IMR-90 (cell line): ENCODE results near the gene SYVN1. TPM values are rescaled to one million over a fixed set of nuclear protein-coding genes. Genes with fewer than 3 reads are reported as not detected.

Source experiments
- ATAC-seq: fragments of 200-7000 bp; cut with Tn5 transposase; 2 replicates; pipeline ENCODE4 v1.9.1; 2020; ENCODE audit warnings: low read depth, mild to moderate bottlenecking, moderate library complexity
- BruUV-seq: library from RNA; stranded (reverse); fragments of 400-500 nt; replicated peaks from 2 replicates; lab custom pipeline; 2021; lab: Mats Ljungman, UMichigan
- CTCF ChIA-PET: fragments of 300-600 bp; formaldehyde crosslinking; extraction: SDS; loops from one replicate; lab custom pipeline; 2021; ENCODE audit warnings: antibody characterized with exemption; lab: Yijun Ruan, JAX
- POLR2A ChIA-PET: fragments of 300-600 bp; sonication (Branson Sonifier 250); formaldehyde crosslinking; loops from one replicate; lab custom pipeline; 2022; ENCODE audit warnings: antibody characterized with exemption; ENCODE audit not compliant: unreplicated experiment; lab: Charles Lee
- DNase-seq: peaks from one replicate; pipeline ENCODE4 v3.0.0; 2013
- H2AFZ ChIP-seq: replicated peaks from 2 replicates; pipeline ENCODE3; 2013; ENCODE audit warnings: low read length, mild to moderate bottlenecking; ENCODE audit not compliant: poor library complexity
- H2AK5ac ChIP-seq: 2 replicates; pipeline ENCODE4 v1.6.1; 2013; ENCODE audit warnings: low read depth, low read length, inconsistent platforms
- H2AK9ac ChIP-seq: replicated peaks from 2 replicates; pipeline ENCODE3; 2013; ENCODE audit warnings: mild to moderate bottlenecking, low read depth, low read length, moderate library complexity; ENCODE audit not compliant: poor library complexity
- H2BK120ac ChIP-seq: 2 replicates; pipeline ENCODE4 v1.6.1; 2013; ENCODE audit warnings: low read depth, low read length, inconsistent platforms
- H2BK15ac ChIP-seq: 3 replicates; pipeline ENCODE4 v1.6.1; 2013; ENCODE audit warnings: low read depth, low read length, inconsistent platforms
- H2BK20ac ChIP-seq: 2 replicates; pipeline ENCODE4 v1.6.1; 2013; ENCODE audit warnings: low read depth, mild to moderate bottlenecking, inconsistent platforms, low read length, moderate library complexity
- H2BK5ac ChIP-seq: 2 replicates; pipeline ENCODE4 v1.6.1; 2013; ENCODE audit warnings: mild to moderate bottlenecking, low read depth, low read length, inconsistent platforms; ENCODE audit not compliant: poor library complexity, severe bottlenecking
- H3K14ac ChIP-seq: replicated peaks from 2 replicates; pipeline ENCODE4 v1.6.1; 2013; ENCODE audit warnings: low read depth, low read length, inconsistent platforms
- H3K18ac ChIP-seq: 2 replicates; pipeline ENCODE4 v1.6.1; 2013; ENCODE audit warnings: low read depth, low read length, control low read depth
- H3K23ac ChIP-seq: 2 replicates; pipeline ENCODE4 v1.6.1; 2013; ENCODE audit warnings: low read depth, low read length, inconsistent platforms
- H3K27ac ChIP-seq: 2 replicates; pipeline ENCODE4 v1.5.1; 2013; ENCODE audit warnings: mild to moderate bottlenecking, control low read depth, low read length; ENCODE audit not compliant: insufficient read depth
- H3K27me3 ChIP-seq: 2 replicates; pipeline ENCODE4 v1.6.1; 2013; ENCODE audit warnings: low read length; ENCODE audit not compliant: control insufficient read depth, insufficient read depth
- H3K36me3 ChIP-seq: 2 replicates; pipeline ENCODE4 v1.6.1; 2013; ENCODE audit warnings: low read length, mixed read lengths; ENCODE audit not compliant: control insufficient read depth, insufficient read depth
- H3K4ac ChIP-seq: 2 replicates; pipeline ENCODE4 v1.6.1; 2013; ENCODE audit warnings: low read depth, low read length, inconsistent platforms
- H3K4me1 ChIP-seq: 2 replicates; pipeline ENCODE4 v1.6.1; 2013; ENCODE audit warnings: low read length, mixed read lengths; ENCODE audit not compliant: control insufficient read depth, insufficient read depth
- H3K4me2 ChIP-seq: 2 replicates; pipeline ENCODE4 v1.6.1; 2013; ENCODE audit warnings: low read depth, mild to moderate bottlenecking, control low read depth, low read length, moderate library complexity
- H3K4me3 ChIP-seq: 2 replicates; pipeline ENCODE4 v1.5.1; 2013; ENCODE audit warnings: low read depth, mild to moderate bottlenecking, control low read depth, low read length, moderate library complexity; ENCODE audit not compliant: insufficient read depth
- H3K56ac ChIP-seq: 2 replicates; pipeline ENCODE4 v1.6.1; 2013; ENCODE audit warnings: low read length, inconsistent platforms; ENCODE audit not compliant: insufficient read depth; ENCODE audit errors: extremely low read depth
- H3K79me1 ChIP-seq, 2 experiments: 2 replicates each; pipeline ENCODE4 v1.6.1; 2013; ENCODE audit warnings: low read length in 2 of 2, inconsistent platforms in 1 of 2, low read depth in 1 of 2
- H3K9ac ChIP-seq: 2 replicates; pipeline ENCODE4 v1.6.1; 2013; ENCODE audit warnings: low read depth, low read length, control low read depth
- H3K9me1 ChIP-seq: 2 replicates; pipeline ENCODE4 v1.6.1; 2013; ENCODE audit warnings: low read length, inconsistent platforms; ENCODE audit not compliant: insufficient read depth
- H3K9me3 ChIP-seq: 2 replicates; pipeline ENCODE4 v1.6.1; 2013; ENCODE audit warnings: low read length; ENCODE audit not compliant: control insufficient read depth, insufficient read depth
- H4K20me1 ChIP-seq: 2 replicates; pipeline ENCODE4 v1.6.1; 2013; ENCODE audit warnings: low read length, inconsistent platforms; ENCODE audit not compliant: insufficient read depth
- H4K5ac ChIP-seq: 2 replicates; pipeline ENCODE4 v1.6.1; 2013; ENCODE audit warnings: mild to moderate bottlenecking, low read depth, low read length, control low read depth
- H4K8ac ChIP-seq, 2 experiments: 2 replicates each; pipeline ENCODE4 v1.6.1; 2013; ENCODE audit warnings: low read depth in 2 of 2, low read length in 2 of 2, control low read depth in 1 of 2, inconsistent platforms in 1 of 2
- H4K91ac ChIP-seq: 2 replicates; pipeline ENCODE4 v1.6.1; 2013; ENCODE audit warnings: low read depth, low read length, inconsistent platforms; ENCODE audit not compliant: insufficient read depth
- CHD1 ChIP-seq: IDR thresholded peaks from 2 replicates; pipeline ENCODE4 v1.6.1; 2012; ENCODE audit warnings: low read depth, low read length, improper control_type of control experiment
- CTCF ChIP-seq: conservative IDR thresholded peaks from 2 replicates; pipeline ENCODE4 v1.5.1; 2012; ENCODE audit warnings: mild to moderate bottlenecking, low read depth, low read length, improper control_type of control experiment
- MAZ ChIP-seq: IDR thresholded peaks from 2 replicates; pipeline ENCODE4 v1.6.1; 2012; ENCODE audit warnings: low read depth, mild to moderate bottlenecking, low read length, improper control_type of control experiment, moderate library complexity, borderline replicate concordance
- MXI1 ChIP-seq: IDR thresholded peaks from 2 replicates; pipeline ENCODE4 v1.6.1; 2012; ENCODE audit warnings: low read depth, mild to moderate bottlenecking, low read length, moderate library complexity, borderline replicate concordance
- RAD21 ChIP-seq: IDR thresholded peaks from 2 replicates; pipeline ENCODE4 v1.6.1; 2012; ENCODE audit warnings: low read length, improper control_type of control experiment
- WGBS, 2 experiments: methylation state at CpG; one replicate each; pipeline versions ENCODE4 v1.1.5 to v1.1.7; 2013; ENCODE audit warnings: missing lambda C conversion rate in 2 of 2; ENCODE audit not compliant: insufficient read length in 1 of 2; ENCODE audit errors: extremely low coverage in 2 of 2; 5-methylcytosine and 5-hydroxymethylcytosine counted together
- dilution Hi-C: fragments of 300-500 bp; cut with HindIII; formaldehyde crosslinking; loops from one replicate; pipeline ENCODE4 v1.14.3; 2018; ENCODE audit warnings: low sequenced_read_pairs; ENCODE audit not compliant: unreplicated experiment
- in situ Hi-C: fragments of 300-500 bp; cut with MboI; formaldehyde crosslinking; loops from 3 replicates; pipeline ENCODE4 v1.14.3; 2019; ENCODE audit warnings: low sequenced_read_pairs, inconsistent platforms, mixed read lengths
- intact Hi-C: fragments of 100-400 bp; cut with micrococcal nuclease; formaldehyde crosslinking; loops from 2 replicates; pipeline ENCODE4 v1.10.0; 2022
- polyA plus RNA-seq, 3 experiments: library from polyadenylated mRNA; depleted of rRNA; stranded (reverse); fragments of >200 nt; gene quantifications; 2 replicates each; pipeline ENCODE4 v1.2.3, GENCODE V29; 2012; ENCODE audit warnings: low replicate concordance in 1 of 3
- total RNA-seq: library from RNA; depleted of rRNA; stranded (reverse); fragments of >200 nt; gene quantifications from 2 replicates; pipeline ENCODE4 v1.2.3, GENCODE V29; 2012

Gene SYVN1
- total and polyA plus RNA-seq, 2 of the 4 experiments (the other 2 are of a cell fraction) = 9.5 to 52.9 TPM

DNA sequence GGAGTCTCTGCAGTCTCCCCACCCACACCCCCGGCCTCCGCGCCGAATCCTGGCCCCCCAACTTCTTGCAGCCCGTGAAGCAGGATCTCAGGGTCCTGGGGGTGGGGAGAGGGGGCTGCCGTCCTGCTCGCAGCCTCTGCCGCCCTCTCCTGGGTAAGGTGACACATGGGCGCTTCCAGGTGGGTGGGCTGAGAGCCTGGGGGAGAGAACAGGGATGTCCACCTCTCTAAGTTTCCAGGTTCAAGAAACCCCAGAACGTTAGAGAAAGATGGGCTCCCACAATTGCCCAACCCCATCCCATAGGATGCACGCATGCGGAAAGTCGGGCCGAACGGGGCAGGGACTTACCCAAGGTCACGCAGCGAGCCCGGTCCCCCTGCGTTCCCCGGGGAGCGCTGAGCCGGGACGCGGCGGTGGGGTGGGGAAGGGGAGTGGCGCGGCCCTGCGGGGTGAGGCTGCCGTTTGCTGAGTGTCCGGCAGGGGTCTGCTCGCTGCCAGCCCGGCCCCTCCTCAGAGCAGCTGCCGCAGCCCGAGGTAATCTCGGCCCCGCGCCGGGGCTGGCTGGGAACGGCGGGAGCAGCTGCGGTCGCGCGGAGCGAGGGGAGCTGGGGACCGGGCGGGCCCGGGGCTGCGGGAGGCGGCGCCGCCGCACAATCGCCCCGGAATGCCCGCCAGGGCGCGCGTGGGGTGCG is 46.7 kb upstream of the SYVN1 start:
- DNase-seq (peak; percentile 60), ATAC-seq (peak; percentile 78)
- Histone ChIP-seq H3K27me3 (no peaks in the 10 kb centered on the region), H2BK15ac (no peak overlapping the region; the same call in 2 of the 3 replicates), H3K9me1 (peaks cover 4% of the 10 kb centered on the region; the same call in 1 of the 2 replicates), H3K4ac (peak overlapping the region; percentile 75), H4K8ac (peak overlapping the region; percentile 59 to 91; a peak in 3 of 4 replicates), H3K4me3 (peak overlapping the region; percentile 94), H2BK120ac (peak overlapping the region; percentile 59), H3K4me1 (peaks cover 11% of the 10 kb centered on the region), H3K27ac (peak overlapping the region; percentile 78), H4K20me1 (peaks cover 4% of the 10 kb centered on the region), H3K4me2 (peak overlapping the region; percentile 96), H2AFZ (peak overlapping the region; percentile 95), H2BK5ac (peak overlapping the region; percentile 78), H3K9me3 (no peaks in the 10 kb centered on the region), H3K23ac (peak overlapping the region; percentile 89; the same call in 1 of the 2 replicates), H2AK9ac (peak overlapping the region; percentile 98), H3K18ac (peak overlapping the region; percentile 24), H2AK5ac (peak overlapping the region; percentile 76; the same call in 1 of the 2 replicates), H3K79me1 (peaks cover 42 to 59% of the 10 kb centered on the region in 2 experiments), H3K14ac (peak overlapping the region; percentile 91), H3K9ac (peak overlapping the region; percentile 84), H4K91ac (peak overlapping the region; percentile 84), H3K56ac (peak overlapping the region; percentile 62; the same call in 1 of the 2 replicates), H4K5ac (peak overlapping the region; percentile 77), H2BK20ac (no peak overlapping the region), H3K36me3 (peaks cover 14% of the 10 kb centered on the region)
- in situ Hi-C loops (no loop called here), dilution Hi-C loops (no loop called here), intact Hi-C loops (loop anchor here (5.0 kb wide), 1 partner anchor 59 kb away; the partner anchor contains the start of genes FAU and MRPL49)
- TF ChIP-seq CTCF (peak; percentile 52), CHD1 (no peak), MAZ (peak; percentile 61; the same call in 1 of the 2 replicates), RAD21 (peak; percentile 53), MXI1 (peak; percentile 62; the same call in 1 of the 2 replicates)
- ChIA-PET POLR2A (interaction anchor here (1.4 kb wide), 1 partner anchor 64 kb away, joined by 5 read pairs; the partner anchor contains the start of gene ZNHIT2), CTCF (interaction anchor here (0.5 kb wide), 1 partner anchor 83 kb away, joined by 4 read pairs; no protein-coding TSS in a partner anchor)
- 0% methylated on average over 19 of the region's 60 CpGs; no CpG with 5 or more reads in 1 of the 2 experiments for WGBS, 2 experiments
- BruUV-seq = no TSS peak
